ENCODE measurements around the gene BUB3.

Gene BUB3

DNA sequence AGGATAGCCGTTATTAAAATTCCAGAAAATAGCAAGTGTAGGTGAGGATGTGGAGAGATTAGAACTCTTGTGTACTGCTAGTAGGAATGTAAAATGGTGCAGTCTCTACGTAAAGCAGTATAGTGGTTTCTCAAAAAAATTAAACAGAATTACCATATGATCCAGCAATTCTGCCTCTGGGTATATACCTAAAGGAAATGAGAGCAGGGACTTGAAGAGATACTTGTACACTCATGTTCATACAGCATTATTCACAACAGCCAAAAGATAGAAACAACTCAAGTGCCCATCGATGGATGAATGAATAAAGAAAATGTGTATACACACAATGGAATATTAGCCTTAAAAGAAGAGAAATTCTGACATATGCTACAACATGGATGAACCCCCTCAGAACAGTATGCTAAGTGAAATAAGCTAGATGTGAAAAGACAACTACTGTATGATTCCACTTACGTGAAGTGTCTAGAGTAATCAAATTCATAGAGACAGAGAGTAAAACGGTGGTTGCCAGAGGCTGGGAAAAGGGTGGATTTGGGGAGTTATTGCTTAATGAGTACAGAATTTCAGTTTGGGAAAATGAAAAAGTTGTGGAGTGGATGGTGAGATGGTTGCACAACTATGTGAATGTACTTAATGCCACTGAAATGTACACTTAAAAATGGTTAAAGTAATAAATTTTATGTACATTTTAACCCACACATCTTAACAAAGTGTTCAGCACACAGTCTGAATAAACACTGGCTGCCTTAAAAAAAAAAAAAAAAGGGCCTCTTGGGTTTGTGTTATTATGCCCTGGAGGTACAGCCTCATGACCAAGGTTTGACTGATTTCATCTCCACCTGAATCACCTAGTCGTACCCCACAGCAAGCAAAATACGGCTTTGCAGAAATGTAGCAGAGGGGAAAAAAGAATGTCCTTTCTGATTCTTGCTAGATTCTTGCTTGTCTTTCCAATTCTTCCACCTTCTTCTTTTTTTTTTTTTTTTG lies 26.2 kb downstream of the BUB3 start:
- no peak for TF ChIP-seq POLR2AphosphoS5 (IDR thresholded peaks at IDR 0.05; ENCODE audit: low read depth, low read length)

DNA sequence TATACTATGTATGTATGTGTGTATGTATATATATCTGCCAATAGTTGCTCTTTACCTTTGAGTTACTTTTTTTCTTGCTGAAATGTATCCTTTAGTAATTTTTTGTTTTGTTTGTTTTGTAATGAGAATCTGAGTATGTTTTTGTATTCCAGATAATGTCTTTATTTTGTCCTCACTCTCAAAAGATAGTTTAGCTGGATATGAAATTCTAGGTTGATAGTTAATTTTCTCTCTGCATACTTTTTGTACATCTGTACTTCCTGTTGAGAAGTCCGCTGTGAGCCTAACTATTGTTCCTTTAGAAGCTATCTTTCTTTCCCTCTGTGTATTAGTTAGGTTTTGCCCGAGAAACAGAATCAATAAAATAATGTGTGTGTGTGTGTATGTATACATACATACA lies 29.5 kb downstream of the BUB3 start:
- TF ChIP-seq, protein P1, sequence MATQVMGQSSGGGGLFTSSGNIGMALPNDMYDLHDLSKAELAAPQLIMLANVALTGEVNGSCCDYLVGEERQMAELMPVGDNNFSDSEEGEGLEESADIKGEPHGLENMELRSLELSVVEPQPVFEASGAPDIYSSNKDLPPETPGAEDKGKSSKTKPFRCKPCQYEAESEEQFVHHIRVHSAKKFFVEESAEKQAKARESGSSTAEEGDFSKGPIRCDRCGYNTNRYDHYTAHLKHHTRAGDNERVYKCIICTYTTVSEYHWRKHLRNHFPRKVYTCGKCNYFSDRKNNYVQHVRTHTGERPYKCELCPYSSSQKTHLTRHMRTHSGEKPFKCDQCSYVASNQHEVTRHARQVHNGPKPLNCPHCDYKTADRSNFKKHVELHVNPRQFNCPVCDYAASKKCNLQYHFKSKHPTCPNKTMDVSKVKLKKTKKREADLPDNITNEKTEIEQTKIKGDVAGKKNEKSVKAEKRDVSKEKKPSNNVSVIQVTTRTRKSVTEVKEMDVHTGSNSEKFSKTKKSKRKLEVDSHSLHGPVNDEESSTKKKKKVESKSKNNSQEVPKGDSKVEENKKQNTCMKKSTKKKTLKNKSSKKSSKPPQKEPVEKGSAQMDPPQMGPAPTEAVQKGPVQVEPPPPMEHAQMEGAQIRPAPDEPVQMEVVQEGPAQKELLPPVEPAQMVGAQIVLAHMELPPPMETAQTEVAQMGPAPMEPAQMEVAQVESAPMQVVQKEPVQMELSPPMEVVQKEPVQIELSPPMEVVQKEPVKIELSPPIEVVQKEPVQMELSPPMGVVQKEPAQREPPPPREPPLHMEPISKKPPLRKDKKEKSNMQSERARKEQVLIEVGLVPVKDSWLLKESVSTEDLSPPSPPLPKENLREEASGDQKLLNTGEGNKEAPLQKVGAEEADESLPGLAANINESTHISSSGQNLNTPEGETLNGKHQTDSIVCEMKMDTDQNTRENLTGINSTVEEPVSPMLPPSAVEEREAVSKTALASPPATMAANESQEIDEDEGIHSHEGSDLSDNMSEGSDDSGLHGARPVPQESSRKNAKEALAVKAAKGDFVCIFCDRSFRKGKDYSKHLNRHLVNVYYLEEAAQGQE (IDR thresholded peaks at IDR 0.05; ENCODE audit: insufficient read depth in 1 of 2, low read depth in 2 of 2, low read length in 2 of 2), result no peak
- TF ChIP-seq SIN3A (IDR thresholded peaks at IDR 0.05; ENCODE audit: borderline replicate concordance, insufficient read depth, low read length) (no peak), POLR2AphosphoS5 (IDR thresholded peaks at IDR 0.05; ENCODE audit: low read depth, low read length) (no peak), TAF1 (IDR thresholded peaks at IDR 0.05; ENCODE audit: borderline replicate concordance, insufficient read depth, low read length) (no peak), FOXP2 (optimal IDR thresholded peaks at IDR 0.05; ENCODE audit: borderline replicate concordance, extremely low read depth, extremely low read length, insufficient read depth) (no peak)

DNA sequence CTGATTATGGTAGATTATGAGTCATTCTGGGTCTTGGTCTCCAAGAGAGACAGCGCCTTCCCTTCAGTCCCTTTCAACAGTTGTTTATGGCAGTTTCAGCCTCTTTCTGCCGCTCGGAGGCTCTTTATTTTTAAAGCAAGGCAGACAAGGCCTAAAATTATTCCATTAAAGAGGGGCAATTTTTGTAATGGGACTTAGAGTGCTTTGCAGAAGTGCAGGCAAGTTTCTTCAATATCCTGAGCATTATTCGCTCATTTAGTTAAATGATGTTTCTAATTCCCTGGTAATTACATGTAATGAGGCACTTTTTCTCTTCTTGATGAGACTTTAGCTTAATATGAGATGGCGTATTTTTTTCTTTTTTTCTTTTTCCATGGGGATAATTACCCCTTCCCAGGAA lies 33.6 kb downstream of the BUB3 start:
- TF ChIP-seq POLR2AphosphoS5 (IDR thresholded peaks at IDR 0.05; ENCODE audit: low read depth, low read length) (no peak), FOXP2 (optimal IDR thresholded peaks at IDR 0.05; ENCODE audit: borderline replicate concordance, extremely low read depth, extremely low read length, insufficient read depth) (no peak), TAF1 (IDR thresholded peaks at IDR 0.05; ENCODE audit: borderline replicate concordance, insufficient read depth, low read length) (no peak), SIN3A (IDR thresholded peaks at IDR 0.05; ENCODE audit: borderline replicate concordance, insufficient read depth, low read length) (no peak)
- TF ChIP-seq, protein P1 (IDR thresholded peaks at IDR 0.05; ENCODE audit: insufficient read depth in 1 of 2, low read depth in 2 of 2, low read length in 2 of 2), result no peak

DNA sequence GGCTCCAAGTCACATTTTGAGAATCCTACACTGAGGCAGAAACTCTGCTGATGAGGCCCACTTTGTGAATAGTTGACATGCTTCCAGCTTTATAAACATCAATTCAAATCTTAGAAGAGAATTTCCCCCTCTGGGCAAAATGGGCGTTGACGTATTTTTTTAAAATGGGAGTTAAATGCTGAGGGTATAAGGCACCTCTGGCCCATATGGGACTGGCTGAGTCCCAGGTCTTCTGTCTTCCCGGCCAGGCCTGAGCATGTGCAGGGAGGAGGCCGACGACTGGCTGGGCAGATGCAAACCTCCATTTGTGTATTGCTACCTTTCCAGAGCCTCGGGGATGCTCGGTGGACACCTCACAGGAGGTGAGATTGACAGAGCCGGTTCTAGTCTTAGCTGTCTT lies 37.7 kb downstream of the BUB3 start:
- no peak for TF ChIP-seq POLR2AphosphoS5 (IDR thresholded peaks at IDR 0.05; ENCODE audit: low read depth, low read length)
- TF ChIP-seq FOXP2 (optimal IDR thresholded peaks at IDR 0.05; ENCODE audit: borderline replicate concordance, extremely low read depth, extremely low read length, insufficient read depth), result no peak
- no peak for TF ChIP-seq TAF1 (IDR thresholded peaks at IDR 0.05; ENCODE audit: borderline replicate concordance, insufficient read depth, low read length)
- TF ChIP-seq, protein P1 (IDR thresholded peaks at IDR 0.05; ENCODE audit: insufficient read depth in 1 of 2, low read depth in 2 of 2, low read length in 2 of 2), result no peak
- no peak for TF ChIP-seq SIN3A (IDR thresholded peaks at IDR 0.05; ENCODE audit: borderline replicate concordance, insufficient read depth, low read length)

DNA sequence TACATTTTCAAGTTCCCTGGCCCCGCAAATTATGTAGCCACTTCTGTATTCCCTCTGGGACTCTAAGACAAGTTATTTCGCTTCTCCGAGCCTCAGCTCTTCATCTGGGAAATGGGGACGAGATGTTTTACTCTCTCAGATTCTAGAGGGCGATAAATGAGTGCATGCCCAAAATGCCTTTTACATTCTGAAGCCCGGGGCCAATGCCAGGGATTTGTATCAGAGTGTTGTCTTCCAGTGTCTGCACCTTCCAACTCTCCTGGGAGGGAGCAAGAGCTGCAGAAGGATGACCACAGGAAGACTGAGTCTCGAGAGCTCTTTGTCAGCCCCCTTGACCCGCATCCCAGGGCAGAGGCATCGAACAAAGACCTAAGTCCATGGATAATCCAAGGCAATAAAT lies 39.9 kb downstream of the BUB3 start:
- TF ChIP-seq, protein P1 (IDR thresholded peaks at IDR 0.05; ENCODE audit: insufficient read depth in 1 of 2, low read depth in 2 of 2, low read length in 2 of 2), result no peak
- no peak for TF ChIP-seq TAF1 (IDR thresholded peaks at IDR 0.05; ENCODE audit: borderline replicate concordance, insufficient read depth, low read length)
- no peak for TF ChIP-seq FOXP2 (optimal IDR thresholded peaks at IDR 0.05; ENCODE audit: borderline replicate concordance, extremely low read depth, extremely low read length, insufficient read depth)
